Stimulated activated CD8-positive, alpha-beta memory T cell treated with anti-CD3 and anti-CD28 coated beads, Interleukin-2, amount 100 ng/mL, for 1 hour (primary cell): ENCODE results near the gene GRIK2.
"Not testable (repeated sequence)": the region's sequence is repeated elsewhere in the genome, so short reads cannot be mapped to it uniquely, and the experiment has no call there.

Experiments
- DNase-seq, 2 donors: peaks; one replicate each; pipeline ENCODE4 v3.0.0-alpha.2; 2020; ENCODE audit warnings: low read depth in 2 of 2

Gene GRIK2

GRCh38 chr6:101393251-101393828 is at the start of gene GRIK2:
GRIK2 (plus strand) TSS chr6:101393708.
- no peak for DNase-seq

GRCh38 chr6:101344885-101345284 is 48.6 kb upstream of the GRIK2 start:
- DNase-seq = no peak

- no peak for DNase-seq
Observed at GRCh38 chr6:101348816-101349215, 44.7 kb upstream of the GRIK2 start.

- not testable (repeated sequence) for DNase-seq
Observed at GRCh38 chr6:101350631-101351030, 42.9 kb upstream of the GRIK2 start.

- DNase-seq = no peak
Observed at GRCh38 chr6:101351173-101351572, 42.3 kb upstream of the GRIK2 start.

GRCh38 chr6:101352316-101352715 is 41.2 kb upstream of the GRIK2 start:
- DNase-seq = no peak

GRCh38 chr6:101365181-101365580 is 28.3 kb upstream of the GRIK2 start:
- no peak for DNase-seq

- no peak for DNase-seq
Observed at GRCh38 chr6:101379926-101380325, 13.6 kb upstream of the GRIK2 start.

GRCh38 chr6:101380897-101381630 is 12.4 kb upstream of the GRIK2 start:
- no peak for DNase-seq

- not testable (repeated sequence) for DNase-seq
Observed at GRCh38 chr6:101383747-101384146, 9.8 kb upstream of the GRIK2 start.

- no peak for DNase-seq
Observed at GRCh38 chr6:101386982-101387381, 6.5 kb upstream of the GRIK2 start.

GRCh38 chr6:101391772-101392585 is 1.5 kb upstream of the GRIK2 start:
- no peak for DNase-seq

- no peak for DNase-seq
Observed at GRCh38 chr6:101392586-101393230, 800 bp upstream of the GRIK2 start.

GRCh38 chr6:101393829-101394251 is 332 bp downstream of the GRIK2 start:
- no peak for DNase-seq

- no peak for DNase-seq
Observed at GRCh38 chr6:101394936-101395335, 1.4 kb downstream of the GRIK2 start.

GRCh38 chr6:101395345-101395744 is 1.8 kb downstream of the GRIK2 start:
- no peak for DNase-seq

- DNase-seq = no peak
Observed at GRCh38 chr6:101396548-101397173, 3.2 kb downstream of the GRIK2 start.

GRCh38 chr6:101397199-101397598 is 3.7 kb downstream of the GRIK2 start:
- no peak for DNase-seq

- DNase-seq = no peak
Observed at GRCh38 chr6:101398716-101399615, 5.5 kb downstream of the GRIK2 start.

- no peak for DNase-seq
Observed at GRCh38 chr6:101399616-101400162, 6.2 kb downstream of the GRIK2 start.
